ENCODE results near the gene CCNL2.

DNA sequence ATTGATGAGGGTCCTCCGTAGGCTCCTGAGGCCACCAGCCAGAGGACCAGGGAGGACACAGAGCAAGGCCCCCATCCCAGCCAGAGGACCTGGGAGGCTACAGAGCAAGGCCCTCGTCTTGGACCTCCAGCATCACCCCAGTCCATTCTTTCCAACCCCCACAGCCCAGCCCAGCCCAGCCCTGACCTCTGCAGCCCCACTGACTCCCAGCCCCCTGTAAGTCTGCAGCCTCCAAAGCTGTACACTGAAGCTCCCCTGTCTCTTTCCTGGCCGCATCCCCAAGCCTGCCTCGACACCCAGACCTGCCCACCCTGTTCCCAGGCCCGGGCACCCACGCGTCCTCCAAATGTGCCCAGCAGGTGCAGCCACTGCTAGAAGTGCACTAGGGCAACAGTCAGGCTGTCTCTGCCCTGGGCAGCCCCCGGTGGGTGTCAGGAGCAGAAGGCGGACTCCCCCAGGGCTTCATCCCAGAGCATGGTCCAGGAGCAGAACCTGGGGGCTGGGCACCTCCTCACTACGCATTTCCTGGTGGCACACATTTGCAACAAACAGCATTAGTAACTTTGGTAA lies 52.0 kb downstream of the CCNL2 start:
- TF ChIP-seq POLR2A (IDR thresholded peaks at IDR 0.05) = no peak
- TF ChIP-seq, protein P1, sequence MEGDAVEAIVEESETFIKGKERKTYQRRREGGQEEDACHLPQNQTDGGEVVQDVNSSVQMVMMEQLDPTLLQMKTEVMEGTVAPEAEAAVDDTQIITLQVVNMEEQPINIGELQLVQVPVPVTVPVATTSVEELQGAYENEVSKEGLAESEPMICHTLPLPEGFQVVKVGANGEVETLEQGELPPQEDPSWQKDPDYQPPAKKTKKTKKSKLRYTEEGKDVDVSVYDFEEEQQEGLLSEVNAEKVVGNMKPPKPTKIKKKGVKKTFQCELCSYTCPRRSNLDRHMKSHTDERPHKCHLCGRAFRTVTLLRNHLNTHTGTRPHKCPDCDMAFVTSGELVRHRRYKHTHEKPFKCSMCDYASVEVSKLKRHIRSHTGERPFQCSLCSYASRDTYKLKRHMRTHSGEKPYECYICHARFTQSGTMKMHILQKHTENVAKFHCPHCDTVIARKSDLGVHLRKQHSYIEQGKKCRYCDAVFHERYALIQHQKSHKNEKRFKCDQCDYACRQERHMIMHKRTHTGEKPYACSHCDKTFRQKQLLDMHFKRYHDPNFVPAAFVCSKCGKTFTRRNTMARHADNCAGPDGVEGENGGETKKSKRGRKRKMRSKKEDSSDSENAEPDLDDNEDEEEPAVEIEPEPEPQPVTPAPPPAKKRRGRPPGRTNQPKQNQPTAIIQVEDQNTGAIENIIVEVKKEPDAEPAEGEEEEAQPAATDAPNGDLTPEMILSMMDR (IDR thresholded peaks at IDR 0.05) = no peak

Measured in adrenal gland (tissue), 5 donors.